ENCODE measurements around the gene GADD45G. TPM values are rescaled to one million over a fixed set of nuclear protein-coding genes. Genes with fewer than 3 reads are reported as not detected.
A peak's percentile ranks its signal among the peaks of the same experiment; 100 is the strongest.

GADD45G gene
- polyA plus RNA-seq, 2 donors, result 13.5 to 19.8 TPM

DNA sequence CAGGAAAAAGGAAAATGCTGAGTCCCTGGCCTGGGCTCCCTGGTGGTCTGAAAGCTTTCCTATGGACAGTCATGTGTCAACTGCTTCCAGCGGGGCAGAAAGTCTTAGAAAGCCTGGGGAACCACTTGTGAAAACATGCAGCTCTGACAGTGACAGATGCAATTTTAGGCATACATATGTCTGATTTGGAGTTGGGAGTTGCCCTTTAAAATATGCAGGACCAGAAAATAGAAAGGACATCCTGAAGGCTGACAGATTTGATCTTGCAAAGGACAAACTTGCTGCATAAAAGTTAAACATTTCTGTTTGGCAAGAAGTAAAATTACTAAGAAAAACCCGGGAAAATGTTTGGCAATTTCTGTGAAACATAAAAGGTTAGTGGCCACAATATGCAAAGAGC, 23.8 kb downstream of the GADD45G start:
- WGBS, 2 donors, result 60 to 76% methylated on average over 2 of the region's 2 CpGs
- H3K4me1 ChIP-seq (ENCODE audit: control insufficient read depth in 2 of 2, insufficient read depth in 2 of 2, low read length in 1 of 2), result peaks cover 0 to 6% of the 10 kb centered on the region in 2 donors

DNA sequence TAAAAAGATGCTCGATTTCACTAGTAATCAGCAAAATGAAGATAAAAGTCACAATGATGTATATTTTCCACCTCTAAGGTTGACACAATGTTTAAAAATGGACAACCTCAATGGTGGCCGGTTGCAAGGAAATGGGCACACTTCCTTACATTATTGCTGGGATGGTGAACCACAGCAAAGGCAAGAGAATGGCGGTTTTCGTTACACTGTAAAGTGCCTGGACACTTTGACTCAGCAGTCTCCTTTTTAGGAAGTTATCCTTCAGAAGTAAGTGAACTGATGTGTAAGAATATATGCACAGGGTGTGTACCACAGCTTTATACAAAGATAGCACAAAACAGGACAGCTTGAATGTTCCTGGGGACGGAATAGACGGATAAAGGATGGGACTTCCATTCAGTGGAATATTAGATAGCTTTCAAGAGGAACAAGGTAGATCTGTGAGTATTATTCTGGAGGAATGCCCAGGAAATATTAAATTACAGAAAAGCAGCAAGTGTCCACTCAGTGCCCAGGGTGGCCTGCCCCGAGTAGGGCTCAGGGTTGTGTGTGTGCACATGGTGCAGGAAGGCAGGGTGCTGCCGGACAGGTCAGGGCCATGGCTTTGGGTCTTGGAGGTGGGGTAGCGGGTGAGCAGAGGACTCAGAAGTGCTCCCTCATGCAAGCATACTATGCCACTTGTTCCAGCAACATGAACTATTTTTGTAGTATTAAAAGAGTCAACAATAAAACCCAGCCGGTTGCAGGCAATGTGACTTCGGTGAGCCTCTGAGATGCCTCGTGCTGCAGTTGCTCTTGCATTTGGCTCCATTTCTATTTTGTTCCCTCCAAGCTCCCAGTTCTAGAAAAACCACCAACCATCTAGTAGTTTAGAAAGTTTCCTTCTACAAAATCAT, 24.5 kb downstream of the GADD45G start:
- Histone ChIP-seq H3K36me3 (ENCODE audit: control insufficient read depth in 2 of 2, insufficient read depth in 2 of 2, low read length in 1 of 2) (no peaks in the 10 kb centered on the region), H3K4me3 (ENCODE audit: low read depth in 1 of 2, low read length in 2 of 2) (no peak overlapping the region), H3K27ac (ENCODE audit: low read depth in 2 of 2, low read length in 1 of 2) (no peak overlapping the region), H3K27me3 (ENCODE audit: control insufficient read depth in 1 of 2, insufficient read depth in 2 of 2, low read length in 2 of 2) (no peaks in the 10 kb centered on the region), H3K9me3 (ENCODE audit: control insufficient read depth in 2 of 2, insufficient read depth in 1 of 2, low read depth in 1 of 2, low read length in 1 of 2) (no peaks in the 10 kb centered on the region), H3K4me1 (ENCODE audit: control insufficient read depth in 2 of 2, insufficient read depth in 2 of 2, low read length in 1 of 2) (peaks cover 0 to 6% of the 10 kb centered on the region in 2 donors)
- WGBS, 2 donors, result 88 to 92% methylated on average over 12 of the region's 12 CpGs

More for the DNA sequence above, 23.8 kb downstream of the GADD45G start:
- H3K27me3 ChIP-seq (ENCODE audit: control insufficient read depth in 1 of 2, insufficient read depth in 2 of 2, low read length in 2 of 2), result no peaks in the 10 kb centered on the region
- no peak overlapping the region for H3K27ac ChIP-seq (ENCODE audit: low read depth in 2 of 2, low read length in 1 of 2)
- H3K9me3 ChIP-seq (ENCODE audit: control insufficient read depth in 2 of 2, insufficient read depth in 1 of 2, low read depth in 1 of 2, low read length in 1 of 2), result no peaks in the 10 kb centered on the region
- H3K36me3 ChIP-seq (ENCODE audit: control insufficient read depth in 2 of 2, insufficient read depth in 2 of 2, low read length in 1 of 2), result no peaks in the 10 kb centered on the region
- H3K4me3 ChIP-seq (ENCODE audit: low read depth in 1 of 2, low read length in 2 of 2), result no peak overlapping the region

DNA sequence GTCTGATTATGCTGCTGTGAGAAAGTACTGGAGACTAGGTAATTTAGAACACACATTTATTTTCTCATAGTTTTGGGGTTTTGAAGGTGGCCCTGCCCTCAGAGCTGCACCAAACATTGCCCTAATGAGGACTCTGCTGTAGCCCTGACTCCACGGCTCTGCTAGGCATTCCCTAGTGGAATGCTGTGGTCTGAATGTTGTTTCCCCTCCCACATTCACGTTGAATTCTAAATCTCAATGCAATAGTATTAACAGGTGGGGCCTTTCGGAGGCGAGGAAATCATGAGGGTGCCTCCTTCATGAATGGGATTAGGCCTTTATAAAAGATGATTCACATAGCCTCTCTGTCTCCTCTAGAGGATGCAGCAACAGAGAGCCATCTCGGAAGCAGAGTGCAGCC, 25.7 kb downstream of the GADD45G start:
- Histone ChIP-seq H3K27me3 (ENCODE audit: control insufficient read depth in 1 of 2, insufficient read depth in 2 of 2, low read length in 2 of 2) (no peaks in the 10 kb centered on the region), H3K4me1 (ENCODE audit: control insufficient read depth in 2 of 2, insufficient read depth in 2 of 2, low read length in 1 of 2) (peaks cover 3 to 11% of the 10 kb centered on the region in 2 donors), H3K36me3 (ENCODE audit: control insufficient read depth in 2 of 2, insufficient read depth in 2 of 2, low read length in 1 of 2) (no peaks in the 10 kb centered on the region), H3K9me3 (ENCODE audit: control insufficient read depth in 2 of 2, insufficient read depth in 1 of 2, low read depth in 1 of 2, low read length in 1 of 2) (no peaks in the 10 kb centered on the region), H3K4me3 (ENCODE audit: low read depth in 1 of 2, low read length in 2 of 2) (no peak overlapping the region), H3K27ac (ENCODE audit: low read depth in 2 of 2, low read length in 1 of 2) (no peak overlapping the region)
- 84 to 86% methylated on average over 5 of the region's 5 CpGs for WGBS, 2 donors

DNA sequence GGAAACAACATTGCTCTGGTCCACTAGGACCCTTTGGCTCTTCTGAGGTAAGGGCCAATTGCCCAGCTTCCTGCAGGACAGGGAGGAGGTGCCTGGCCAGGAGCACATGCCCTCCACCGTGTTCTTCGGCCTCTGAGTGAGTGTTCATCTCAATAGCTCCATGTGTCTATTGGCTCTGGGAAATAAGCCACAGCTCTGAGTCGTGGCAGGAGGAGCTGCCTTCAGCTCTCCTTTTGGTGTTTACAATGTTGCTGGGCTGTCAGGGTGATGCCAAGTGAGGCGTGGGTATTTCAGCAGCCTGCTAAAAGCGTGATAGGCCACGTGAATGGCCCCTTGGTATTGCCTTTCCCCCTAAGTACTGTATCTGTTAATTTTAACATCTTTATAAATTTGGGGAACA, 26.6 kb downstream of the GADD45G start:
- WGBS, 2 donors, result 54 to 70% methylated on average over 6 of the region's 6 CpGs
- Histone ChIP-seq H3K4me1 (ENCODE audit: control insufficient read depth in 2 of 2, insufficient read depth in 2 of 2, low read length in 1 of 2) (peaks cover 8 to 14% of the 10 kb centered on the region in 2 donors), H3K27me3 (ENCODE audit: control insufficient read depth in 1 of 2, insufficient read depth in 2 of 2, low read length in 2 of 2) (no peaks in the 10 kb centered on the region), H3K4me3 (ENCODE audit: low read depth in 1 of 2, low read length in 2 of 2) (no peak overlapping the region), H3K9me3 (ENCODE audit: control insufficient read depth in 2 of 2, insufficient read depth in 1 of 2, low read depth in 1 of 2, low read length in 1 of 2) (no peaks in the 10 kb centered on the region), H3K36me3 (ENCODE audit: control insufficient read depth in 2 of 2, insufficient read depth in 2 of 2, low read length in 1 of 2) (no peaks in the 10 kb centered on the region), H3K27ac (ENCODE audit: low read depth in 2 of 2, low read length in 1 of 2) (no peak overlapping the region)

DNA sequence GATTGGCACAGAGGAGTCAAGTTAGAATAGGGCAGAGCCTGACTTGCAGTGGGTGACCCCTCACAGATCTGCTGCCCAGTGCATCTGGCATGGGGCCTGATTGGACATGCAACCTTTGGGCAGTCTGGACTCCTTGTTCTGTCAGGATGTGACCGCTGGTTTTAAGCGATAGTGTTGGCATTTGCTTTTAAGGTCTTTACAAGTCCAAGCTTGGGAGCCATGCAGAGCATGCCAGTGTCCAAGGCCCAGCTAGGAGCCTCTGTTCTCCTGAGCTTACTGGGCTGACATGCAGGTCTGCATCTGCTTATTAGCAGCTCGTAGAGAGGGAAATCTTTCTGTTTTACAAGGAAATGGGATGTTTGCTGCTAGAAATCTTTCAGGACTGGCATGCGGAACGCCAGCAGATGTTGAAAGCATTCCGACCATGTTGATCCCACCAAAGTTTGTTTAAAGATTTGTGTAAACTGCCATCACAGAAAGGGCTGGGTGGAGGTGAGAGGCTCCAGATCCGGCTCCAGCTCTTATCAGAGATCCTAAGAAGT, 27.5 kb downstream of the GADD45G start:
- no peaks in the 10 kb centered on the region for H3K36me3 ChIP-seq (ENCODE audit: control insufficient read depth in 2 of 2, insufficient read depth in 2 of 2, low read length in 1 of 2)
- 84 to 90% methylated on average over 7 of the region's 7 CpGs for WGBS, 2 donors
- no peaks in the 10 kb centered on the region for H3K9me3 ChIP-seq (ENCODE audit: control insufficient read depth in 2 of 2, insufficient read depth in 1 of 2, low read depth in 1 of 2, low read length in 1 of 2)
- no peak overlapping the region for H3K4me3 ChIP-seq (ENCODE audit: low read depth in 1 of 2, low read length in 2 of 2)
- H3K27me3 ChIP-seq (ENCODE audit: control insufficient read depth in 1 of 2, insufficient read depth in 2 of 2, low read length in 2 of 2), result no peaks in the 10 kb centered on the region
- H3K4me1 ChIP-seq (ENCODE audit: control insufficient read depth in 2 of 2, insufficient read depth in 2 of 2, low read length in 1 of 2), result peaks cover 8 to 10% of the 10 kb centered on the region in 2 donors
- no peak overlapping the region for H3K27ac ChIP-seq (ENCODE audit: low read depth in 2 of 2, low read length in 1 of 2)

DNA sequence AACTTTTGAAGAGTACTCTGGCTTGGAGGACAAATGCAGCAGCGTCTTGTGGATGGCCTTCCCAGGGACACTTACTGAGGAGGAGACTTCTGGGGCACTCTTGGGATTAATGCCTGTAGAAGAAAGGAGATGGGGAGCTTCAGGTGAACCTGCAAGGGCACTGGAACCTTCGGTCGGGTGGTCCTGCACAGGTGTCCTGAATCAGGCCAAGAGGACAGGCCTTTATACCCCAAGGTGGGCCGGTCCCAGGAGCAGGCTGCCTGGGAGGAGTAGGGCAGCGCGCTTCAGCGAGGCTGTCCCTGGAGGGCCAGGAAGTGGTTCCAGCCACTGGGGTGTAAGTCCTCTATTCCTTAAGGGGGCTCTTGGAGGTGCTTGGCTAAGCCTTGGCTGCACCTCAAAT, 27.9 kb downstream of the GADD45G start:
- H3K27ac ChIP-seq (ENCODE audit: low read depth in 2 of 2, low read length in 1 of 2), result no peak overlapping the region
- H3K27me3 ChIP-seq (ENCODE audit: control insufficient read depth in 1 of 2, insufficient read depth in 2 of 2, low read length in 2 of 2), result no peaks in the 10 kb centered on the region
- H3K4me3 ChIP-seq (ENCODE audit: low read depth in 1 of 2, low read length in 2 of 2), result no peak overlapping the region
- WGBS, 2 donors, result 93 to 95% methylated on average over 7 of the region's 7 CpGs
- H3K9me3 ChIP-seq (ENCODE audit: control insufficient read depth in 2 of 2, insufficient read depth in 1 of 2, low read depth in 1 of 2, low read length in 1 of 2), result no peaks in the 10 kb centered on the region
- H3K36me3 ChIP-seq (ENCODE audit: control insufficient read depth in 2 of 2, insufficient read depth in 2 of 2, low read length in 1 of 2), result no peaks in the 10 kb centered on the region
- peaks cover 9 to 10% of the 10 kb centered on the region in 2 donors for H3K4me1 ChIP-seq (ENCODE audit: control insufficient read depth in 2 of 2, insufficient read depth in 2 of 2, low read length in 1 of 2)

DNA sequence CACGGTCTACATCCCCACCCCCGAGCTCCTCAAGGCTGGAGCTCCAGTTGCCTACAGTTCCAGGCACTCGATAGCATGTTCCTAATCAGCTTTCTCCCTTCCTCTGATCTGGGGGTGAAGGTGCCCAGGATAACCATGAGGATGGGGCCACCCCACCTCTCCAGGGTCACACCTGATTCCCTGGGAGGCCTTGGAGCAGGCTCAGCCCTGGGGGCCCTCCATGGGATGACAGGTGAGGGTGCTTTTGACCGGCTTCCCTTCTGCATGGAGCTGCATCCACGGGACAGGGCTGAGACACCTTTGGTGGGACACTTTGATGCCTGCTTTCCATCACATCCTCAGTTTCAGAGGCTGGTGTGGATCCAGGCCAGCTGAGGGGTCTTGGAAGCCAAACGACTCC, 28.6 kb downstream of the GADD45G start:
- WGBS, 2 donors, result 89 to 90% methylated on average over 6 of the region's 6 CpGs
- H3K4me3 ChIP-seq (ENCODE audit: low read depth in 1 of 2, low read length in 2 of 2), result no peak overlapping the region

DNA sequence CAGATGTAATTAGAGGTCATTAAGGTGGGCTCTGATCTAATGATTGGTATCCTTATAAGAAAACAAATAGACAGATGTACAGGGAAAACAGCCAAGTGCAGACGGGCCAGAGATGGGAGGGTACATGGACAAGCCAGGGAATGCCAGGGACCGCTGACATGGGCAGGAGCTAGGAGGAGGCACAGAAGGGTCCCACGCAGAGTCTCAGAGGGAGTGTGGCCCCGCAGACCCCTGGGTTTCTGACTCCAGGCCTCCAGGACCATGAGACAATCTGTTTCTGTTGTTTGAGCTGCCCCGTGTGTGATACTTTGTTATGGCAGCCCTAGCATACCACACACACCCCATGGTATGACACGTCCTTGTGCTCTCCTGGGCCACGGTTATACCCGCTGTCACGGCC, 29.1 kb downstream of the GADD45G start:
- H3K36me3 ChIP-seq (ENCODE audit: control insufficient read depth in 2 of 2, insufficient read depth in 2 of 2, low read length in 1 of 2), result no peaks in the 10 kb centered on the region
- no peaks in the 10 kb centered on the region for H3K27me3 ChIP-seq (ENCODE audit: control insufficient read depth in 1 of 2, insufficient read depth in 2 of 2, low read length in 2 of 2)
- 92 to 93% methylated on average over 9 of the region's 9 CpGs for WGBS, 2 donors
- no peak overlapping the region for H3K4me3 ChIP-seq (ENCODE audit: low read depth in 1 of 2, low read length in 2 of 2)
- peaks cover 10 to 13% of the 10 kb centered on the region in 2 donors for H3K4me1 ChIP-seq (ENCODE audit: control insufficient read depth in 2 of 2, insufficient read depth in 2 of 2, low read length in 1 of 2)
- H3K27ac ChIP-seq (ENCODE audit: low read depth in 2 of 2, low read length in 1 of 2), result no peak overlapping the region
- no peaks in the 10 kb centered on the region for H3K9me3 ChIP-seq (ENCODE audit: control insufficient read depth in 2 of 2, insufficient read depth in 1 of 2, low read depth in 1 of 2, low read length in 1 of 2)

More for the DNA sequence above, 28.6 kb downstream of the GADD45G start:
- Histone ChIP-seq H3K27ac (ENCODE audit: low read depth in 2 of 2, low read length in 1 of 2) (no peak overlapping the region), H3K4me1 (ENCODE audit: control insufficient read depth in 2 of 2, insufficient read depth in 2 of 2, low read length in 1 of 2) (peaks cover 10 to 12% of the 10 kb centered on the region in 2 donors), H3K9me3 (ENCODE audit: control insufficient read depth in 2 of 2, insufficient read depth in 1 of 2, low read depth in 1 of 2, low read length in 1 of 2) (no peaks in the 10 kb centered on the region), H3K27me3 (ENCODE audit: control insufficient read depth in 1 of 2, insufficient read depth in 2 of 2, low read length in 2 of 2) (no peaks in the 10 kb centered on the region), H3K36me3 (ENCODE audit: control insufficient read depth in 2 of 2, insufficient read depth in 2 of 2, low read length in 1 of 2) (no peaks in the 10 kb centered on the region)

DNA sequence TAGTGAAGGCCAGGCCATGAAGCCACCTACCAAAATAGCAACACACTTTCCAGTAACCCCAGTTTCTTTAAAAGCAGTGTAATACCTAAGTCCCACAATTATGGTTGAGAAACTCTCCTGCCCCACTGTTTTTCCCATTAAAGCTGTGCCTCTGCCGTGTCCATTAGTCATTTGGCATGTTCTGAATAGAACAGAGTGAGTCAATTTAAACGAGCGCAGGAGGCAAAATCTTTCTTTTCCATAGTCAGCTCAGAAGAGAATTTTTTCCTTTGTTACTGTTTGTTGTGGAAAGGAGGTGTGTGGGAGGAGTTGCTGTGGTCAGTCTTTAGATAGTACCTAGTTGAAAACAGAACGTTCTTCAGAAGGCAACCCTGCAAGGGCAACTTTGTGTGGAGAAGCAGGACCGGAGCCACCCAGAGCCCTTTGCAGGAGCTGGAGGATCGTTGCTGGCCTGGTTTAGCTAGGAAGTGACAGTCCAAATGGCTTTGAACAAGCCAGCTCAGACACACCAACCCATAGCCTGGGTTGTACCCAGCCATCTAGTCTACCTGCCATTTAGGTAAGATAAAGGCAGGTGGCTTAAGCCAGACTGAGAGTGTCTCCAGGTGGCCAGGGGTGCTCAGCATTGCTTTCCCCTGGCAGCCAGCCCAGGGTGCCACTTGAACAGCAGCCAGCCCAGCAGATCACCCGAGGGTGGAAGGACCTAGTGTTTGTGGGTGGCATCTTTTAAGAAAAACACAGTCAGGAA, 30.4 kb downstream of the GADD45G start:
- Histone ChIP-seq H3K4me3 (ENCODE audit: low read depth in 1 of 2, low read length in 2 of 2) (no peak overlapping the region), H3K9me3 (ENCODE audit: control insufficient read depth in 2 of 2, insufficient read depth in 1 of 2, low read depth in 1 of 2, low read length in 1 of 2) (no peaks in the 10 kb centered on the region), H3K27ac (ENCODE audit: low read depth in 2 of 2, low read length in 1 of 2) (peak overlapping the region; percentile 24 to 57), H3K4me1 (ENCODE audit: control insufficient read depth in 2 of 2, insufficient read depth in 2 of 2, low read length in 1 of 2) (peaks cover 15 to 17% of the 10 kb centered on the region in 2 donors), H3K27me3 (ENCODE audit: control insufficient read depth in 1 of 2, insufficient read depth in 2 of 2, low read length in 2 of 2) (no peaks in the 10 kb centered on the region), H3K36me3 (ENCODE audit: control insufficient read depth in 2 of 2, insufficient read depth in 2 of 2, low read length in 1 of 2) (no peaks in the 10 kb centered on the region)
- WGBS, 2 donors, result 30 to 45% methylated on average over 7 of the region's 7 CpGs
